Astrocyte (in vitro differentiated cells and primary cell): ENCODE data around the gene EXD3. TPM values are rescaled to one million over a fixed set of nuclear protein-coding genes. Genes with fewer than 3 reads are reported as not detected.

Experiments used
- DNase-seq: peaks from one replicate; pipeline ENCODE4 v3.0.0-alpha.2; 2010; ENCODE audit warnings: low read depth
- FAIRE-seq: peaks from 2 replicates; lab custom pipeline; 2011; peaks lifted over from hg19 to GRCh38; lab: Jason Lieb, UNC
- H2AFZ ChIP-seq: 2 replicates; pipeline ENCODE4 v1.6.0; 2012; ENCODE audit warnings: low read depth, low read length, inconsistent platforms
- H3K27ac ChIP-seq: 2 replicates; pipeline ENCODE4 v1.5.1; 2011; ENCODE audit warnings: low read depth, low read length, inconsistent platforms
- H3K27me3 ChIP-seq: 2 replicates; pipeline ENCODE4 v1.6.0; 2011; ENCODE audit warnings: low read length, inconsistent platforms; ENCODE audit not compliant: insufficient read depth
- H3K36me3 ChIP-seq: 2 replicates; pipeline ENCODE4 v1.5.1; 2011; ENCODE audit warnings: low read length, inconsistent platforms; ENCODE audit not compliant: insufficient read depth
- H3K4me1 ChIP-seq: 2 replicates; pipeline ENCODE4 v1.5.1; 2011; ENCODE audit warnings: low read length, inconsistent platforms; ENCODE audit not compliant: insufficient read depth
- H3K4me2 ChIP-seq: 2 replicates; pipeline ENCODE4 v1.6.0; 2012; ENCODE audit warnings: low read length, inconsistent platforms
- H3K4me3 ChIP-seq: 2 replicates; pipeline ENCODE4 v1.5.1; 2011; ENCODE audit warnings: low read depth, mild to moderate bottlenecking, low read length, inconsistent platforms; ENCODE audit not compliant: insufficient read depth
- H3K79me2 ChIP-seq: 2 replicates; pipeline ENCODE4 v1.6.0; 2012; ENCODE audit warnings: mild to moderate bottlenecking, low read length, inconsistent platforms; ENCODE audit not compliant: insufficient read depth
- H3K9ac ChIP-seq: 2 replicates; pipeline ENCODE4 v1.6.0; 2012; ENCODE audit warnings: mild to moderate bottlenecking, low read length, inconsistent platforms
- H3K9me3 ChIP-seq: 2 replicates; pipeline ENCODE4 v1.5.1; 2012; ENCODE audit warnings: low read depth, mild to moderate bottlenecking, low read length, inconsistent platforms; ENCODE audit not compliant: insufficient read depth
- H4K20me1 ChIP-seq: 2 replicates; pipeline ENCODE4 v1.6.0; 2012; ENCODE audit warnings: low read length, inconsistent platforms; ENCODE audit not compliant: insufficient read depth
- H3K27ac Mint-ChIP-seq: one replicate; pipeline ENCODE4 v1.8.0; 2021; ENCODE audit warnings: mild to moderate bottlenecking, mixed read lengths; ENCODE audit not compliant: unreplicated experiment
- H3K27me3 Mint-ChIP-seq: one replicate; pipeline ENCODE4 v1.8.0; 2021; ENCODE audit warnings: low read depth, mixed read lengths; ENCODE audit not compliant: unreplicated experiment
- H3K36me3 Mint-ChIP-seq: one replicate; pipeline ENCODE4 v1.8.0; 2021; ENCODE audit warnings: low read depth, mixed read lengths; ENCODE audit not compliant: unreplicated experiment
- H3K4me1 Mint-ChIP-seq: one replicate; pipeline ENCODE4 v1.8.0; 2021; ENCODE audit warnings: low read depth, mixed read lengths; ENCODE audit not compliant: unreplicated experiment
- H3K4me3 Mint-ChIP-seq: one replicate; pipeline ENCODE4 v1.8.0; 2021; ENCODE audit warnings: mild to moderate bottlenecking, moderate library complexity, mixed read lengths; ENCODE audit not compliant: unreplicated experiment
- H3K9me3 Mint-ChIP-seq: one replicate; pipeline ENCODE4 v1.8.0; 2021; ENCODE audit warnings: mild to moderate bottlenecking, mixed read lengths; ENCODE audit not compliant: unreplicated experiment
- CTCF ChIP-seq: IDR thresholded peaks from 2 replicates; pipeline ENCODE4 v1.5.1; 2011; ENCODE audit warnings: low read depth, mild to moderate bottlenecking, inconsistent platforms, low read length, moderate library complexity; ENCODE audit not compliant: insufficient read depth
- EZH2 ChIP-seq: IDR thresholded peaks from 2 replicates; pipeline ENCODE4 v1.6.1; 2012; ENCODE audit warnings: mild to moderate bottlenecking, low read length, inconsistent platforms; ENCODE audit not compliant: insufficient read depth
- total RNA-seq: library from RNA; stranded (reverse); gene quantifications from 2 replicates; pipeline ENCODE4 v1.2.1, GENCODE V29; 2021

The EXD3 gene
- total RNA-seq, 1 donor from 2014 or later: 8.5 TPM

DNA sequence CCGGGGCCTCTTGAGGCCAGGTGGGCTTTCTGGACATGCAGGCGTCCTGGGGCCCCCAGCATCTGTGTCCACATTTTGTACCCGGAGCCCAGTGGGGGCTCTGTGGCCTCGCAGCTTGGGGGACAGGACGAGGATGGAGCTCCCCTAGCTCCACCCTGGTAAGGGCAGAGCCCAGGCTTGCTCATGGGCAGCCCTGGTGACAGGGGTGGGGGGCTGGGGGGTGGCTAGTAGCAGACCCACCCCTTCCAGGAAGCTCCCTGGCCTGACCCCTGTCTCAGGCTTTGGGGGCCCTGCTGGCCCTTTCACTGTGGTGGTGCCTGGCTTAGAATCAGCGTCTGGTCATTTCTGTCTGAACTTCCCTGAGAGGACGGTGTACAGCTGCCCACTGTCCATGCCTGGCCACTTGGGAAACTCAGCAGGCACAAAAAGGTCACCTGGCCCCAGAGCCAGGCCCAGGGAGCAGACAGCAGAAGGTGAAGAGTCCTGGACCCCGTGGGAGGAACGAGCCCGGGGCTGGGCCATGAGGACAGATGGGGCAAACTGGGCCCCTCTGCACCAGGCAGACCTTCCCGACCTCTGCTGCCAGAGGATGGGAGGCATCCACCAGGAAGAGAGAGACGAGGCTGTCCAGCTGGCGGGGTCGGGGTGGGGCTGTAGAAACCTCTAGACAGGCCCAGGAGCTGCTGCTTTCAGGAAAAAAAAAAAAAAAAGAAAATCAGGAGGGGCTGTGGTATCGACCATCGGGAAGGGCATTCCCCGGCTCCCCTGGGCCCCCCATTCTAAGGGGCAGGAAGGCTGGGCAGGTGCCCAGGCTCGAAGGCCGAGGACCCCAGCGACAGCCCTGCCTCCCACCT, 52.8 kb downstream of the EXD3 start:
- Histone ChIP-seq H3K4me1 (no peaks in the 10 kb centered on the region), H3K4me3 (no peak overlapping the region), H3K27me3 (peaks cover 2% of the 10 kb centered on the region), H4K20me1 (peaks cover 3% of the 10 kb centered on the region), H3K36me3 (no peaks in the 10 kb centered on the region), H3K79me2 (no peaks in the 10 kb centered on the region), H3K9ac (no peak overlapping the region), H3K27ac (no peak overlapping the region), H2AFZ (no peak overlapping the region), H3K9me3 (peaks cover under 1% of the 10 kb centered on the region), H3K4me2 (no peak overlapping the region)
- Mint-ChIP-seq H3K27me3 (peaks cover 2% of the 10 kb centered on the region), H3K9me3 (no peaks in the 10 kb centered on the region), H3K4me3 (no peak overlapping the region), H3K4me1 (no peaks in the 10 kb centered on the region), H3K27ac (peak overlapping the region; percentile 34), H3K36me3 (peaks cover 12% of the 10 kb centered on the region)
- FAIRE-seq (no peak), DNase-seq (no peak)
- TF ChIP-seq CTCF (no peak), EZH2 (no peak)

- FAIRE-seq (no peak), DNase-seq (no peak)
- Histone ChIP-seq H3K79me2 (no peaks in the 10 kb centered on the region), H3K27me3 (no peaks in the 10 kb centered on the region), H2AFZ (no peak overlapping the region), H4K20me1 (peaks cover 3% of the 10 kb centered on the region), H3K27ac (no peak overlapping the region), H3K4me2 (no peak overlapping the region), H3K36me3 (no peaks in the 10 kb centered on the region), H3K4me3 (no peak overlapping the region), H3K9me3 (no peaks in the 10 kb centered on the region), H3K9ac (no peak overlapping the region), H3K4me1 (no peaks in the 10 kb centered on the region)
- Mint-ChIP-seq H3K4me1 (no peaks in the 10 kb centered on the region), H3K9me3 (no peaks in the 10 kb centered on the region), H3K36me3 (peaks cover 12% of the 10 kb centered on the region), H3K27me3 (peaks cover 2% of the 10 kb centered on the region), H3K27ac (no peak overlapping the region), H3K4me3 (no peak overlapping the region)
- TF ChIP-seq CTCF (no peak), EZH2 (no peak)
These were observed 53.7 kb downstream of the EXD3 start for GRCh38 chr9:137369061-137369787.
